Measurements from ENCODE around the gene SULT1A1. TPM values are rescaled to one million over a fixed set of nuclear protein-coding genes. Genes with fewer than 3 reads are reported as not detected.

Gene SULT1A1
- total and polyA plus RNA-seq, 2 of the 4 experiments (the other 2 are of a cell fraction), result 1.2 to 1.6 TPM

DNA sequence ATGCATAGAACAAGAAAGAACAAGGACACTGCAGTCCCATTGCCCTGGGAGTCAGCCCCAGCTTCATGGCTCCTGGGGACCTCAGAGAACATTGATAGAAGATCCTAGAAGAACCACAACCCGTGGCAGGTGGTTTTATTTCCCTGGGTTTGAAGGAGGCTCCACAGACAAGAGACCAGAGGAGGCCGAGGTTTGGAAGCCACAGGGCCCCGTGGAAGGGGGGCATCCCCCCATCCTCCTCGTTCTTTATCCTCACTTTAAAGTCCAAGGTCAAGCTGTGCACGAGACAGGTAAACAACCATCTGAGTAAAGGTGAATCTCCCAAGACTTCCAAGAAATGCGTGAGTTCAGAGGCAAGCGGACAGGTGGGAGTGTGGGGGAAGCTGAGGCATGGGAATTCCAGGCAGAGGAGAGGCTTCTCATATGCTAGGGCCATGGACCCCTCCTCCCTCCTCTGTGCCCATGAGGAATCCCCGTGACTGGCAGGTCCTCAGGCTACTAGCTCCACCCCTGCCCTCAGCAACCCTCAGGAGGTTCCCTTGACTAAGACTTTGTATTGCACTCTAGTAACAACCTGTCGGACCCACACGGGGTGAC lies 849 bp upstream of the SULT1A1 start:
- no peak overlapping the region for H2AFZ ChIP-seq (replicated peaks; ENCODE audit: low read length, poor library complexity)
- CTCF ChIA-PET, result no interaction called here
- no peak overlapping the region for H4K8ac ChIP-seq (ENCODE audit: low read depth in 2 of 2, low read length in 2 of 2)
- no peak overlapping the region for H4K91ac ChIP-seq (ENCODE audit: insufficient read depth, low read depth, low read length)
- H2BK5ac ChIP-seq (ENCODE audit: low read depth, low read length, poor library complexity, severe bottlenecking), result no peak overlapping the region
- H3K4me2 ChIP-seq (ENCODE audit: low read depth, low read length), result no peak overlapping the region
- H3K27ac ChIP-seq (ENCODE audit: insufficient read depth, low read length), result no peak overlapping the region
- no peak overlapping the region for H4K5ac ChIP-seq (ENCODE audit: low read depth, low read length)
- H2BK120ac ChIP-seq (ENCODE audit: low read depth, low read length), result no peak overlapping the region
- no TSS peak for BruUV-seq (replicated peaks)
- no peaks in the 10 kb centered on the region for H3K9me1 ChIP-seq (ENCODE audit: insufficient read depth, low read length)
- no peaks in the 10 kb centered on the region for H3K9me3 ChIP-seq (ENCODE audit: control insufficient read depth, insufficient read depth, low read length)
- no peak overlapping the region for H3K9ac ChIP-seq (ENCODE audit: low read depth, low read length)
- 38% methylated on average over 1 of the region's 10 CpGs; no CpG with 5 or more reads in 1 of the 2 experiments for WGBS, 2 experiments (ENCODE audit: extremely low coverage in 2 of 2, insufficient read length in 1 of 2)
- H2AK9ac ChIP-seq (replicated peaks; ENCODE audit: low read depth, low read length, poor library complexity), result no peak overlapping the region
- no peak overlapping the region for H2AK5ac ChIP-seq (ENCODE audit: low read depth, low read length)
- dilution Hi-C loops (cut with HindIII; ENCODE audit: low sequenced_read_pairs, unreplicated experiment) (no loop called here), intact Hi-C loops (cut with micrococcal nuclease) (no loop called here), in situ Hi-C loops (cut with MboI; ENCODE audit: low sequenced_read_pairs) (loop anchor here (10.0 kb wide), 1 partner anchor 336 kb away; no protein-coding TSS in a partner anchor)
- POLR2A ChIA-PET (ENCODE audit: unreplicated experiment), result no interaction called here
- H3K36me3 ChIP-seq (ENCODE audit: control insufficient read depth, insufficient read depth, low read length), result no peaks in the 10 kb centered on the region
- H4K20me1 ChIP-seq (ENCODE audit: insufficient read depth, low read length), result no peaks in the 10 kb centered on the region
- ATAC-seq (ENCODE audit: low read depth) (no peak), DNase-seq (no peak)
- no peaks in the 10 kb centered on the region; the same call in 1 of the 2 replicates for H3K4me1 ChIP-seq (ENCODE audit: control insufficient read depth, insufficient read depth, low read length)
- no peak overlapping the region for H3K4me3 ChIP-seq (ENCODE audit: insufficient read depth, low read depth, low read length)
- H3K56ac ChIP-seq (ENCODE audit: extremely low read depth, insufficient read depth, low read length), result no peak overlapping the region
- no peak overlapping the region for H3K4ac ChIP-seq (ENCODE audit: low read depth, low read length)
- no peak overlapping the region for H3K23ac ChIP-seq (ENCODE audit: low read depth, low read length)
- H3K79me1 ChIP-seq (ENCODE audit: low read depth in 1 of 2, low read length in 2 of 2), result no peaks in the 10 kb centered on the region
- H3K27me3 ChIP-seq (ENCODE audit: control insufficient read depth, insufficient read depth, low read length), result peaks cover 24% of the 10 kb centered on the region
- H2BK20ac ChIP-seq (ENCODE audit: low read depth, low read length), result no peak overlapping the region
- H3K14ac ChIP-seq (replicated peaks; ENCODE audit: low read depth, low read length), result no peak overlapping the region
- TF ChIP-seq MAFK (IDR thresholded peaks at IDR 0.05; ENCODE audit: low read depth, low read length) (no peak), ELK1 (IDR thresholded peaks at IDR 0.05; ENCODE audit: borderline replicate concordance, low read depth, low read length) (no peak), POLR2A (IDR thresholded peaks at IDR 0.05; ENCODE audit: low read depth, low read length) (no peak), RCOR1 (IDR thresholded peaks at IDR 0.05; ENCODE audit: insufficient replicate concordance, low read length) (no peak), MAZ (IDR thresholded peaks at IDR 0.05; ENCODE audit: borderline replicate concordance, low read depth, low read length) (no peak), NFE2L2 (IDR thresholded peaks at IDR 0.05; ENCODE audit: low read depth, low read length) (no peak), CEBPB (IDR thresholded peaks at IDR 0.05; ENCODE audit: low read depth, low read length) (no peak), CHD1 (IDR thresholded peaks at IDR 0.05; ENCODE audit: low read depth, low read length) (no peak), FOS (IDR thresholded peaks at IDR 0.05; ENCODE audit: low read depth, low read length) (no peak), SMC3 (IDR thresholded peaks at IDR 0.05; ENCODE audit: low read depth, low read length) (no peak)
- TF ChIP-seq, protein P1, sequence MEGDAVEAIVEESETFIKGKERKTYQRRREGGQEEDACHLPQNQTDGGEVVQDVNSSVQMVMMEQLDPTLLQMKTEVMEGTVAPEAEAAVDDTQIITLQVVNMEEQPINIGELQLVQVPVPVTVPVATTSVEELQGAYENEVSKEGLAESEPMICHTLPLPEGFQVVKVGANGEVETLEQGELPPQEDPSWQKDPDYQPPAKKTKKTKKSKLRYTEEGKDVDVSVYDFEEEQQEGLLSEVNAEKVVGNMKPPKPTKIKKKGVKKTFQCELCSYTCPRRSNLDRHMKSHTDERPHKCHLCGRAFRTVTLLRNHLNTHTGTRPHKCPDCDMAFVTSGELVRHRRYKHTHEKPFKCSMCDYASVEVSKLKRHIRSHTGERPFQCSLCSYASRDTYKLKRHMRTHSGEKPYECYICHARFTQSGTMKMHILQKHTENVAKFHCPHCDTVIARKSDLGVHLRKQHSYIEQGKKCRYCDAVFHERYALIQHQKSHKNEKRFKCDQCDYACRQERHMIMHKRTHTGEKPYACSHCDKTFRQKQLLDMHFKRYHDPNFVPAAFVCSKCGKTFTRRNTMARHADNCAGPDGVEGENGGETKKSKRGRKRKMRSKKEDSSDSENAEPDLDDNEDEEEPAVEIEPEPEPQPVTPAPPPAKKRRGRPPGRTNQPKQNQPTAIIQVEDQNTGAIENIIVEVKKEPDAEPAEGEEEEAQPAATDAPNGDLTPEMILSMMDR (conservative IDR thresholded peaks at IDR 0.05; ENCODE audit: low read depth, low read length), result no peak
- no peak overlapping the region for H2BK15ac ChIP-seq (ENCODE audit: low read depth, low read length)
- H3K18ac ChIP-seq (ENCODE audit: low read depth, low read length), result no peak overlapping the region

Measured in IMR-90 (cell line).